Keratinocyte (primary cell): ENCODE data around the gene YWHAH. TPM values are rescaled to one million over a fixed set of nuclear protein-coding genes. Genes with fewer than 3 reads are reported as not detected.

Experiments used
- DNase-seq: peaks from one replicate; pipeline ENCODE4 v3.0.0-alpha.2; 2011; ENCODE audit warnings: low read depth, missing footprints, low spot score
- FAIRE-seq: peaks from 2 replicates; lab custom pipeline; 2011; peaks lifted over from hg19 to GRCh38; lab: Jason Lieb, UNC
- H2AFZ ChIP-seq: 2 replicates; pipeline ENCODE4 v1.6.0; 2012; ENCODE audit warnings: low read length, control low read depth, inconsistent platforms; ENCODE audit not compliant: control insufficient read depth
- H3K27ac ChIP-seq: 2 replicates; pipeline ENCODE4 v1.5.1; 2011; ENCODE audit warnings: low read length; ENCODE audit not compliant: control insufficient read depth, insufficient read depth
- H3K27me3 ChIP-seq: 3 replicates; pipeline ENCODE4 v1.6.0; 2011; ENCODE audit warnings: low read length; ENCODE audit not compliant: control insufficient read depth, insufficient read depth; ENCODE audit errors: extremely low read depth
- H3K36me3 ChIP-seq, 2 experiments: 2 replicates in 1 of 2; 3 replicates in 1 of 2; pipeline ENCODE4 v1.5.1; 2011; ENCODE audit warnings: low read length in 2 of 2, mild to moderate bottlenecking in 1 of 2; ENCODE audit not compliant: control insufficient read depth in 2 of 2, insufficient read depth in 2 of 2; ENCODE audit errors: extremely low read depth in 1 of 2
- H3K4me1 ChIP-seq: 3 replicates; pipeline ENCODE4 v1.5.1; 2011; ENCODE audit warnings: low read length; ENCODE audit not compliant: control insufficient read depth, insufficient read depth; ENCODE audit errors: extremely low read depth
- H3K4me2 ChIP-seq: 3 replicates; pipeline ENCODE4 v1.6.0; 2011; ENCODE audit warnings: low read depth, low read length; ENCODE audit not compliant: control insufficient read depth, insufficient read depth; ENCODE audit errors: extremely low read depth
- H3K4me3 ChIP-seq, 3 experiments: fragments of 200-600 bp in 1 of 3; sonication (generic) in 1 of 3; 2 replicates in 2 of 3; 3 replicates in 1 of 3; pipeline ENCODE4 v1.5.1; 2011 to 2016; ENCODE audit warnings: low read length in 3 of 3, mild to moderate bottlenecking in 3 of 3, control low read depth in 2 of 3, inconsistent platforms in 1 of 3, low read depth in 1 of 3, mixed read lengths in 1 of 3, mixed run types in 1 of 3, moderate library complexity in 1 of 3; ENCODE audit not compliant: control insufficient read depth in 2 of 3, insufficient read depth in 2 of 3; ENCODE audit errors: extremely low read depth in 1 of 3
- H3K79me2 ChIP-seq: 2 replicates; pipeline ENCODE4 v1.6.0; 2012; ENCODE audit warnings: low read length; ENCODE audit not compliant: control insufficient read depth, insufficient read depth
- H3K9ac ChIP-seq: 3 replicates; pipeline ENCODE4 v1.6.0; 2011; ENCODE audit warnings: low read length; ENCODE audit not compliant: control insufficient read depth, insufficient read depth; ENCODE audit errors: extremely low read depth
- H3K9me1 ChIP-seq: 3 replicates; pipeline ENCODE4 v1.6.0; 2011; ENCODE audit warnings: low read length; ENCODE audit not compliant: control insufficient read depth, insufficient read depth; ENCODE audit errors: extremely low read depth
- H3K9me3 ChIP-seq: 2 replicates; pipeline ENCODE4 v1.5.1; 2012; ENCODE audit warnings: low read depth, low read length; ENCODE audit not compliant: control insufficient read depth
- H4K20me1 ChIP-seq: 3 replicates; pipeline ENCODE4 v1.6.0; 2011; ENCODE audit warnings: low read length; ENCODE audit not compliant: control insufficient read depth, insufficient read depth; ENCODE audit errors: extremely low read depth
- EZH2 ChIP-seq: IDR thresholded peaks from one replicate; pipeline ENCODE4 v1.6.1; 2012; ENCODE audit warnings: inconsistent platforms, mild to moderate bottlenecking, low read length, moderate library complexity
- dilution Hi-C: fragments of 300-500 bp; cut with MboI; formaldehyde crosslinking; loops from one replicate; pipeline ENCODE4 v1.7.0; 2020; ENCODE audit warnings: low sequenced_read_pairs; ENCODE audit not compliant: extremely low pct_ligation_motif_present
- polyA plus RNA-seq, 5 experiments: library from polyadenylated mRNA; depleted of rRNA in 3 of 5; stranded (reverse) in 3 of 5; stranded (forward) in 1 of 5; unstranded in 1 of 5; fragments of >200 nt; gene quantifications; 1 replicate in 1 of 5; 2 replicates in 3 of 5; 3 replicates in 1 of 5; pipeline versions ENCODE4 v1.2.1 to v1.2.3, GENCODE V29; 2011 to 2012; ENCODE audit warnings: missing spikeins in 2 of 5, low read depth in 1 of 5, low replicate concordance in 1 of 5
- TF ChIP-seq, protein P1 (sequence below), 3 experiments: IDR thresholded peaks in 1 of 3; conservative IDR thresholded peaks in 1 of 3; optimal IDR thresholded peaks in 1 of 3; 2 replicates in 2 of 3; 3 replicates in 1 of 3; pipeline versions ENCODE3 to v1.5.1; 2011; ENCODE audit warnings: low read length in 3 of 3, mild to moderate bottlenecking in 3 of 3, moderate library complexity in 2 of 3, control low read depth in 1 of 3, inconsistent platforms in 1 of 3; ENCODE audit not compliant: insufficient read depth in 2 of 3; ENCODE audit errors: extremely low read depth in 1 of 3

Gene YWHAH
- polyA plus RNA-seq, 1 donor (not counting 4 experiments of a cell fraction or from before 2014, with no cell fraction given): 108 TPM

GRCh38 chr22:31954535-31955523 lies 10.5 kb downstream of the YWHAH start:
- no peak overlapping the region for H3K9ac ChIP-seq
- H3K9me1 ChIP-seq: peaks cover 2% of the 10 kb centered on the region
- peaks cover 70% of the 10 kb centered on the region for H3K79me2 ChIP-seq
- H3K9me3 ChIP-seq: no peaks in the 10 kb centered on the region
- peaks cover 22% of the 10 kb centered on the region for H4K20me1 ChIP-seq
- H3K36me3 ChIP-seq: peaks cover 29 to 38% of the 10 kb centered on the region in 2 experiments
- H3K4me2 ChIP-seq: no peak overlapping the region
- FAIRE-seq: no peak
- TF ChIP-seq, protein P1, sequence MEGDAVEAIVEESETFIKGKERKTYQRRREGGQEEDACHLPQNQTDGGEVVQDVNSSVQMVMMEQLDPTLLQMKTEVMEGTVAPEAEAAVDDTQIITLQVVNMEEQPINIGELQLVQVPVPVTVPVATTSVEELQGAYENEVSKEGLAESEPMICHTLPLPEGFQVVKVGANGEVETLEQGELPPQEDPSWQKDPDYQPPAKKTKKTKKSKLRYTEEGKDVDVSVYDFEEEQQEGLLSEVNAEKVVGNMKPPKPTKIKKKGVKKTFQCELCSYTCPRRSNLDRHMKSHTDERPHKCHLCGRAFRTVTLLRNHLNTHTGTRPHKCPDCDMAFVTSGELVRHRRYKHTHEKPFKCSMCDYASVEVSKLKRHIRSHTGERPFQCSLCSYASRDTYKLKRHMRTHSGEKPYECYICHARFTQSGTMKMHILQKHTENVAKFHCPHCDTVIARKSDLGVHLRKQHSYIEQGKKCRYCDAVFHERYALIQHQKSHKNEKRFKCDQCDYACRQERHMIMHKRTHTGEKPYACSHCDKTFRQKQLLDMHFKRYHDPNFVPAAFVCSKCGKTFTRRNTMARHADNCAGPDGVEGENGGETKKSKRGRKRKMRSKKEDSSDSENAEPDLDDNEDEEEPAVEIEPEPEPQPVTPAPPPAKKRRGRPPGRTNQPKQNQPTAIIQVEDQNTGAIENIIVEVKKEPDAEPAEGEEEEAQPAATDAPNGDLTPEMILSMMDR (optimal IDR thresholded peaks at IDR 0.05 in 1 of 3, IDR thresholded peaks at IDR 0.05 in 1 of 3, conservative IDR thresholded peaks at IDR 0.05 in 1 of 3; ENCODE audit: extremely low read depth in 1 of 3, insufficient read depth in 2 of 3, low read length in 3 of 3): no peak
- no peak for TF ChIP-seq EZH2
- DNase-seq: no peak
- peaks cover 35% of the 10 kb centered on the region for H3K4me1 ChIP-seq
- no peak overlapping the region for H2AFZ ChIP-seq
- dilution Hi-C loops: no loop called here
- no peaks in the 10 kb centered on the region for H3K27me3 ChIP-seq
- no peak overlapping the region for H3K27ac ChIP-seq
- no peak overlapping the region for H3K4me3 ChIP-seq

DNA sequence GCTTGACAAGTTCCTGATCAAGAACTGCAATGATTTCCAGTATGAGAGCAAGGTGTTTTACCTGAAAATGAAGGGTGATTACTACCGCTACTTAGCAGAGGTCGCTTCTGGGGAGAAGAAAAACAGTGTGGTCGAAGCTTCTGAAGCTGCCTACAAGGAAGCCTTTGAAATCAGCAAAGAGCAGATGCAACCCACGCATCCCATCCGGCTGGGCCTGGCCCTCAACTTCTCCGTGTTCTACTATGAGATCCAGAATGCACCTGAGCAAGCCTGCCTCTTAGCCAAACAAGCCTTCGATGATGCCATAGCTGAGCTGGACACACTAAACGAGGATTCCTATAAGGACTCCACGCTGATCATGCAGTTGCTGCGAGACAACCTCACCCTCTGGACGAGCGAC lies 12.0 kb downstream of the YWHAH start:
- dilution Hi-C loops: no loop called here
- no peaks in the 10 kb centered on the region for H3K27me3 ChIP-seq
- FAIRE-seq (no peak), DNase-seq (no peak)
- H3K4me1 ChIP-seq: peaks cover 27% of the 10 kb centered on the region
- no peak overlapping the region for H3K4me2 ChIP-seq
- H3K9me1 ChIP-seq: peaks cover 2% of the 10 kb centered on the region
- H3K36me3 ChIP-seq: peaks cover 24 to 30% of the 10 kb centered on the region in 2 experiments
- H3K79me2 ChIP-seq: peaks cover 55% of the 10 kb centered on the region
- H3K4me3 ChIP-seq: no peak overlapping the region
- no peak overlapping the region for H3K9ac ChIP-seq
- H3K9me3 ChIP-seq: no peaks in the 10 kb centered on the region
- TF ChIP-seq, protein P1 (optimal IDR thresholded peaks at IDR 0.05 in 1 of 3, IDR thresholded peaks at IDR 0.05 in 1 of 3, conservative IDR thresholded peaks at IDR 0.05 in 1 of 3; ENCODE audit: extremely low read depth in 1 of 3, insufficient read depth in 2 of 3, low read length in 3 of 3): no peak
- TF ChIP-seq EZH2: no peak
- H4K20me1 ChIP-seq: peaks cover 22% of the 10 kb centered on the region
- H2AFZ ChIP-seq: no peak overlapping the region
- no peak overlapping the region for H3K27ac ChIP-seq
